HG02678 (cell line): ENCODE data around the gene NKX1-1.
"Not testable (repeated sequence)": the region's sequence is repeated elsewhere in the genome, so short reads cannot be mapped to it uniquely, and the experiment has no call there.

ENCODE experiments used
- ATAC-seq: cut with Tn5 transposase; IDR thresholded peaks from one replicate; pipeline ENCODE4 v1.9.1; 2021; ENCODE audit warnings: mild to moderate bottlenecking, moderate library complexity; ENCODE audit not compliant: unreplicated experiment

NKX1-1 gene

DNA sequence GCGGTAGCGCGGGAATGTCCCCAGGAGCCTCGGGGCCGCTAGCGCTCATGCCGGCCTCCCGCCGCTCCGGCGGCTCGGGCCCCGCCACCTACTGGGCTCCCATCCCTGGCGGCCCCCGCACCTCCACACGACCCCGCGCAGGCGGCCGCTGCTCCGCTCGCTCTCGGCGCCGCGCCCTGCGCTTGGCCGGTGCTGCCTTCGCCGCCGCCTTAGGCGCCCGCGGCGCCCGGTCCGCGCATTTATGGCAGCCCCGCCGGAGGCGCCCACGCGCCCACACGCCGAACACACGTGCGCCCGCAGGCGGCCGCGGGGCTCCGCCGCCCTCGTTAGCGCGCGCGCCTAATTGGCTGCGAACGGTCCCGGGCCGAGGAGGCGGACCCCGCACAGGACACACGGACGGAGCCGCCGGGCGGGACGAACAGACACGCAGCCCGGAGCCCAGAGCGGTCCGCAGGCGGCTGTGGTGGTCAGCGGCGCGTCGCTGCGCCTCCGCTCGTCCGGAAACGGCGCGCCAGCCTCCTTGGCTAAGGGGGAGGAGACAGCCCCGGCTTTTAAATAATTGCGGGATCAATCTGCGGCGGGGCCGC is at the start of gene NKX1-1:
TSS of gene NKX1-1 (minus strand) at position 49 of the 587 bp plus-strand sequence. CDS start at position 49, 0 bp downstream.
- ATAC-seq, result no peak

- no peak for ATAC-seq
Measured at GRCh38 chr4:1453731-1454130, 47.5 kb upstream of the NKX1-1 start.

- ATAC-seq, result no peak
Measured at GRCh38 chr4:1452431-1453051, 46.3 kb upstream of the NKX1-1 start.

- no peak for ATAC-seq
Measured at GRCh38 chr4:1451752-1452122, 45.5 kb upstream of the NKX1-1 start.

DNA sequence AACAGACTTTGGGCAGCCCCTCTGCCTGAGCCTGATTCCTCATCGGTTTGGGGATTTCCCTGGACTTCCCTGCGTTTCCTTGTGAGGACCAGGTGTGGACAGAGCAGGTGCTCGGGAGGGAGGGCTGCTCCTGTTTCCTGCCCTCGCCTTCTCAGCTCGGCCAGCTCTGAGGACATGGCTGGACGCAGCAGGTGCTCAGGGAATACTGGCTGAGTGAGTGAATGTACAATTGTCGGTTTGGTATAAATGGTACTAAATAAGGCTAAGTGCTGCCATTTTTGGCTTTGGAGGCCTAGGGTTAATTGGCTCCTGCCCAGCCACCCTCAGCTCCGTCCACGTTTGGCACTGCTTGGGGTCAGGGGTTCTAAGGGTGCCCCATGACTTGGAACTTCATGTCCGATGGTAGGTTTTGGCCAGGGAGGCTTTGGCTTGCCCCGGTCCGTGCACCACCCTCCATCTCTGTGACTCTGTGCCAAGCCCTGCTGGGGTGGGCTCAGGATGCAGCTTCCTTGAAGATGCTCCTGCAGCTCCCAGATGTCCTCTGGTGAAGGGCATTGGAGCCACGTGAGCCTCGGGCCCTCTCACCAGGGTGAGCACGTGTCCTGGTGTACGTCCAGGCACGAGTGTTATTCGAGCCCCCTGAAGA is 45.0 kb upstream of the NKX1-1 start:
- no peak for ATAC-seq

DNA sequence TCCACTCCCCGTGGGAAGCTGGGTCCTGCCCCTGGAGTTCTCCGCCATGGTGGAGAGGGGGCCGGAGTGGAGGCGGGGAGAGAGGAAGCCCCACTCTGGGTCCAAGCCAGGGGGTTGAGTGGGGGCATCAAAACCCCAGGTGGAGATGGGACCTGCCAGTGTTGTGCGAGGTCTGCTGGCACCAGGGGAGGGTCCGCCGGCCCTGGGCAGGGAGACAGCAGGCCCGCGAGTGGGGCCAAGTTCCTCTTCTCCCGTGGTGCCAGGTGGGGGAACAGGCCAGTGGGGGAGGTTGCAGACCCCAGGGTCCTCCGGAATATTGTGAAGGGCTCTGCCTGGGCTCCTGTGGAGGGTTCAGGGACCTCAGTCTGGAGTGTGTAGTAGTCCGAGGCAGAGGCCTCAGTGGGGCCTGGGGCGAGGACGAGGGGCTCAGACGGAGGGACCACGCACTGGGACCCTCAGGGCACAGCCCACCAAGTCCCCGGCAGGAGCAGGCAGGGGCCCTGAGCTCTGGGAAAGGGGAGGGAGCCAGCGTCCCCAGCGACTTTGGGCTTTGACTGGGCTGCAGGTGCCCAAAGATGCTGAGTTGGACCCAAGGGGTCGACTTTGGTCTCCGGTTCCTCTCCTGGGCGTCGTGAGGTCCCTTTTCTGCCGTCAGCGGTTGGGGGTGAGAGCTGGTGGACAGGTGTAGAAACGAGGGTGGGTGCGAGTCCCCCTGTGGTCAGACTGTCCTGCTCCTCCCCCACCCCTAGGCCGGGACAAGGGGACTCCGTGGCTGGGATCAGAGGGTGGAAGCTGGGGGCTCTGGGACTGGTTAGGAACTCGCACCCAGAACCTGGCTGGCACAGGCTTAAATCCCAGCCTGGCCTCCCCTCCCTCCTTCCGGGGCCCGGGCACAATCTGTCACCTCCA is 43.8 kb upstream of the NKX1-1 start:
- ATAC-seq, result no peak

DNA sequence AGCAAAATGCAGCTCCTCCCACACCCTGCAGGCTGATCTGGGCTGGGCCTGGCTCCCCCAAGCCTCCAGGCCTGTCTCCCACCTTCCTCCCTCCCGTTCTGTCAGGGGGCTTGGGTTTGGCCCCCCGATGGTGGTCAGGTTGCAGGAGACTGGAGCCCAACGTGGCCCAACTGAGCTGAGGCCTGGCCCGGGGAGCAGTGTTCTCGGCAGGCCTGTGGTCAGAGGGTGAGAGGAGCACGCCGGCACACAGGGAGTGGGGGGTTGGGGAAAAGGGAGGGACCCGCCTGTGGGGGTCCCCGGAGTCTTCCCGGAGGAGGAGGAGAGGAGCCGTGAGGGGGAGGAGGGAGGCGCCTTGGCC is 43.2 kb upstream of the NKX1-1 start:
- ATAC-seq, result no peak

GRCh38 chr4:1448589-1449420 is 42.6 kb upstream of the NKX1-1 start:
- ATAC-seq, result no peak

DNA sequence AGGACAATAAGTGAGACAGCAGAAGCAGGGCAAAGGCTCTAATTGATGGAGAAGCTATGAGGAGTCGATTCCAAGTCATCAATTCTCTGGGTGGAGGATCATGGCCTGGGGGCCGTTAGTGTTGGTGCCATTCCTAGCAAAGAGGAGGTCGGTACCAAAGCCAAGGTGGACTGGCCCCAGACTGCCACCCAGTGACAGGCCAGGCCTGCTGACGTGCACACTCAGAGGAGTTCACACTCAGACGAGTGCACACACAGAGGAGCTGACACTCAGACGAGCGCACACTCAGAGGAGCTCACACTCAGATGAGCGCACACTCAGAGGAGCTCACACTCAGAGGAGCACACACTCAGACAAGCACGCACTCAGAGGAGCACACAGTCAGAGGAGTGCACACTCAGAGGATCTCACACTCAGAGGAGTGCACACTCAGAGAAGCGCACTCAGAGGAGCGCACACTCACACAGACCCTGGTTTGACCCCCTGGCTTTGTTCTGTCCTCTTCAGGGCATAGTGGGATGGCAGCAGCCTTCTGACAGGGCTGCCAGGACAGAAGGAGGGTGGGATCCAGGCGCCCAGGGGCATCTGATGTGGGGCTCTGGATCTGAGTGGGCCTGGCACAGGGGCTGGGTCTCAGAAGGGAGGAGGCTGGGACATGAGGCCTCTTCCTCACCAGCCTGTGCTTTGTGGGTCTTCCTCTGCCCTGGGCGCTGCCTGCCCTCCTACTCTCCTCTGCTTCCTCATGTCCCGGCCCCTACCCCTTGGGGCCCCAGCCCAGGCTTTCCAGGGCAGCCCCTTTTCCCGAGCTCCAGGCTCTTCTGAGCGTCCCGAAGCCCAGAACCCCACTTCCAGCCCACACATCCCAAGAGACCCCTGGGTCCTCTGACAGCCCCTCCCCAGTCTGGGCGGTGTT is 41.7 kb upstream of the NKX1-1 start:
- no peak for ATAC-seq

DNA sequence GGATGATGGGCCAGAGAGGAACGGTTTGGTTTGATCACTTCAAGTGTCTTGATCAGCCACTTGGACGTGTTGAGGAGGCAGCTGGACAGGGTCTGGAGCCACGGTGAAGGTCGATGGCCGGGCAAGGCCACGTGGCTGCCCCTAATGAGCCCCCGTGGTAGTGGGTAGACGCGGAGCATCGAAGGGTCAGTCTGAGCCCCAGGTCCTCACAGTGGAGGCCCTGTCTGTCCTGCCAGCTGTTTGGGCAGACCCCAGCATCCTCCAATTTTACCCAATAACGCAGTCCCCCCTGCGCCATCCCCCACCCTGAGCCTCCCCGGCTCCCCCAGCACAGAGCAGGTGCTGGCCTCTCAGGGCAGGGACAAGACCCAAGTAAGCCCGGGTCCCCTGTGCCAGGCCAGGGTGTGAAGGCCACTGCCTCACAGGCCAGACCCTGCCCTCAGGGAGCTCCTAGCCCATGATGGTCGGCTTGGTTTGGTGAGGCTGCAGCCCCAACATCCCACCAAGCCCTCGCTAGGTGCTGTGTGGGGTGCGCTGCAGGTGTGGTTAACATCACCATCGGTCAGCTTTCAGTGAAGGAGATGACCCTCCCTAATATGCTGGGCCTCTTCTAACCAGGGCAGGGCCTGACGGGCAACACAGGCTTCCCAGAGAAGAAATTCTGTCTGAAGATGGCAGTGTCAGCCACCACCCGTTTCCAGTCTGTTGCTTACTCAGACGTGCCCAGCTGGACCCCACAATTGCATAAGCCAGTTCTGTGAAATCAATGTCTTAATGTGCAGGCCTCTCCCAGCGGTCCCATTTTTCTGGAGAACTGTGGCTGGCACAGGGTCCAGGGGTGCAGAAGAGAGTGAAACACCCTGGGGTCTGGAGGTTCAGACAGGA is 40.5 kb upstream of the NKX1-1 start:
- no peak for ATAC-seq

DNA sequence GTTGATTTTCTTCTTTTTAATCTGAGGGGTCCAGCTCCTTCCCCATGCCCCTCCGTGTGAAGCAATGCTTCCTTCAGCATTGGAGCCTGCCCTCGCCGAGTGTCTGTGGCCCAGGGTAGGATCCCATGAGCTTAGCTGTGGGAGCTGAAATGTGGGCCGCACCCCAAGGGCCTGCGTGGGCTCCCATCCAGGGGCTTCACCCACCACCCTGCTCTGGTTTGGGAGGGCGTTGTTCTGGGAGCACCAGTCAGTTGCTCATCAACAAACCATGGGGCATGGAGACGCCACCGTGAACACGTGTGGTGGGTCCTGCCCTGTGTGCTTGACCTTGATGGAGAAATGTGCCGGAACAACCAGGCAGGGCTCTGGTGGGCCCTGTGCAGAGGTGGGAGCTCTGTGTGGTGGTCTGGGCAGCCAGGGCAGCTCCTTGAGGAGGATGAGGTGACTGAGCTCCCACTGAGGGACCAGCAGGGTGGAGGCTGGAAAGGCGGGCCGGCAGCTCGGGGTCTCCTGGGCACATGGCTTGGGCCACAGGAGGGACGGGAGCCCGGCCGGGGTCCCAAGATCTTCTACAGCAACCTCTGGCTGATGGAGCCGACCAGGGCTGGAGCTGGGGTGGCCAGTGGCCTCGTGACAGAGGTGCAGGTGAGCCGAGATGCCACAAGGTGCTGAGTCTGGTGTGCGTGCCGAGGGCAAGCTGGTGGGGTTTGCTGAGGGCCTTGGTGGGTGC is 39.6 kb upstream of the NKX1-1 start:
- ATAC-seq, result no peak

DNA sequence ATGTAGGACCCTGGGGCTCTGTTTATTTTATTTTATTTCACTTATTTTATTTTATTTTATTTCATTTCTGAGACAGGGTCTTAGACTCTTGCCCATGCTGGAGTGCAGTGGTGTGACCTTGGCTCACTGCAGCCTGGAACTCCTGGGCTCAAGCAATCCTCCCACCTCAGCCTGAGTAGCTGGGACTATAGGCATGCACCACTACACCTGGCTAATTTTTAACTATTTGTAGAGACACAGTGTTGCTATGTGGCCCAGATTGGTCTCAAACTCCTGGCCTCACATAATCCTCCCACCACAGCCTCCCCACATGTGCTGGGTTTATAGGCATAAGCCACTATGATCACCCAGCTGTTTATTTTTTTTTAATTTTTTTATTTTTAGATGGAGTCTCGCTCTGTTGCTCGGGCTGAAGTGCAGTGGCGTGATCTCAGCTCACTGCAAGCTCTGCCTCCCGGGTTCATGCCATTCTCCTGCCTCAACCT is 37.5 kb upstream of the NKX1-1 start:
- ATAC-seq, result not testable (repeated sequence)

DNA sequence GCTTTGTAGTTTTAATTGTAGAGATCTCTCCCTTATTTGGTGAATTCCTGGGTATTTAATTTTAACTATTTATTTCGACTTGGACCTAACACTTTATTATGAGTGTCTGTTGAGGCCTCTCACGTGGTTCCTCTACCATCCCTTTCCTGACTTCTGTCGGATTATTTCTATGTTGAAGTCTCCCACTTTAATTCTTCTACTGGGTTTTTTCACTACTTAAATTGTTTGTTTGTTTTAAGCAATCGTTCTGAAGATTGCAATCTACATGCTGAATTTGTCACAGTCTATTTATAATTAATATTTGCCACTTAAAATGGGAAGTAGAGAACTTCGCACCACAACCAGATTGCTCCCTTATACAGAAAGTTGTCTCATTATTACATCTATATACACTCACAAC is 20.8 kb upstream of the NKX1-1 start:
- no peak for ATAC-seq

DNA sequence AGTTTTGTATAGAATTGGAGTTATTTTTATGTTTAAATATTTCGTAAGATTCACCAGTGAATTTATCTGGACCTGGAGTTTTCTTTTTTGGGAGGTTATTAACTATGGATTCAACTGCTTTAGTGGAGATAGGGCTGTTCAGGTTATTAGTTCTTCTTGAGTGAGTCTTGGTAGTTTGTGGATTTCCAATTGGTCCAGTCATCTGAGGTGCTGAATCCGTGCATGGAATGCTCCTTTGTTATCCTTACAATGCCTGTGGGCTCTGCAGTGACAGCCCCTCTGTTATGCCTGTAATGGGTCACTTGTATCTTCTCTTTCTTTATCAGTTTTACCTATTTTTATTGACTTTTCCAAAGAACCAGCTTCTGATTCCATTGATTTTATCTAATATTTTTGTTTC is 15.4 kb upstream of the NKX1-1 start:
- ATAC-seq, result no peak

DNA sequence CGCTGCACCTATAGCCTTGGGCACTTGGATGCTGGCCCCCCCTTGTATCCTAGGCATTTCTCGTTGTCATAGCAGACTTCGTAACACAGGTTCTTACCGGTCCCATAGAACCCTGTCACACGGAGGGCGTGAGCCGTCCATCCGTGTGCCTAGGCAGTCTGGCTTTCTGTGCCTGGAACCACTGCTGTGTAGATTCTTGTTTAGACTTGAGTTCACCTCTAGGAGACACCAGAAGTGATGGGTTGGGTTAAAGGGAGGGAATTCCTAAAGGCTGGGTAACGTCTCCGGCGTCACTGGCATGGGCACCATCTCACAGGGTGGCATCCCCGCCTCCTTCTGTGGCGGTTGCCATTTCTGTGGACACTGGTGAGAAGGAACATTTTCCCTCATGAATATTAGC is 13.5 kb upstream of the NKX1-1 start:
- ATAC-seq, result no peak

- ATAC-seq, result no peak
Measured at GRCh38 chr4:1418494-1419285, 12.4 kb upstream of the NKX1-1 start.
